G401.6 (cell line): Measurements from ENCODE around the gene BRIP1.
"Not testable (repeated sequence)": the region's sequence is repeated elsewhere in the genome, so short reads cannot be mapped to it uniquely, and the experiment has no call there.

Experiments
- FAIRE-seq: peaks from 2 replicates; lab custom pipeline; 2012; peaks lifted over from hg19 to GRCh38; lab: Jason Lieb, UNC

BRIP1 gene

GRCh38 chr17:61862975-61863800, at the start of gene BRIP1:
Gene BRIP1 (minus strand): TSS chr17:61863528. CDS start chr17:61861539, 1,989 bp downstream.
- FAIRE-seq, result peak; percentile 98

GRCh38 chr17:61908292-61909037, 45.1 kb upstream of the BRIP1 start:
- FAIRE-seq, result no peak

GRCh38 chr17:61907361-61907760, 44.0 kb upstream of the BRIP1 start:
- FAIRE-seq, result no peak

GRCh38 chr17:61904094-61904710, 40.9 kb upstream of the BRIP1 start:
- FAIRE-seq, result no peak

- no peak for FAIRE-seq
These were observed 39.9 kb upstream of the BRIP1 start for GRCh38 chr17:61903251-61903650.

GRCh38 chr17:61897548-61898180, 34.3 kb upstream of the BRIP1 start:
- FAIRE-seq, result no peak

GRCh38 chr17:61895391-61895790, 32.1 kb upstream of the BRIP1 start:
- no peak for FAIRE-seq

- not testable (repeated sequence) for FAIRE-seq
These were observed 31.0 kb upstream of the BRIP1 start for GRCh38 chr17:61894310-61894709.

- not testable (repeated sequence) for FAIRE-seq
These were observed 24.4 kb upstream of the BRIP1 start for GRCh38 chr17:61887733-61888132.

- not testable (repeated sequence) for FAIRE-seq
These were observed 22.5 kb upstream of the BRIP1 start for GRCh38 chr17:61885865-61886264.

GRCh38 chr17:61884864-61885263, 21.5 kb upstream of the BRIP1 start:
- FAIRE-seq, result no peak

GRCh38 chr17:61880589-61881102, 17.3 kb upstream of the BRIP1 start:
- FAIRE-seq, result no peak

GRCh38 chr17:61878984-61879612, 15.8 kb upstream of the BRIP1 start:
- FAIRE-seq, result no peak

- FAIRE-seq, result no peak
These were observed 15.2 kb upstream of the BRIP1 start for GRCh38 chr17:61878520-61878919.

GRCh38 chr17:61877837-61878236, 14.5 kb upstream of the BRIP1 start:
- no peak for FAIRE-seq

GRCh38 chr17:61875804-61876203, 12.5 kb upstream of the BRIP1 start:
- no peak for FAIRE-seq

GRCh38 chr17:61875285-61875684, 12.0 kb upstream of the BRIP1 start:
- FAIRE-seq, result no peak

- FAIRE-seq, result no peak
These were observed 10.7 kb upstream of the BRIP1 start for GRCh38 chr17:61874075-61874474.

- no peak for FAIRE-seq
These were observed 8.8 kb upstream of the BRIP1 start for GRCh38 chr17:61872099-61872498.

GRCh38 chr17:61869138-61869537, 5.8 kb upstream of the BRIP1 start:
- FAIRE-seq, result no peak

GRCh38 chr17:61868074-61868473, 4.7 kb upstream of the BRIP1 start:
- FAIRE-seq, result no peak

GRCh38 chr17:61867033-61867432, 3.7 kb upstream of the BRIP1 start:
- FAIRE-seq, result no peak
